HG02870 (cell line): ENCODE results near the gene FSIP1.
A peak's percentile ranks its signal among the peaks of the same experiment; 100 is the strongest.

Experiments
- ATAC-seq: cut with Tn5 transposase; IDR thresholded peaks from one replicate; pipeline ENCODE4 v1.9.1; 2021; ENCODE audit warnings: mild to moderate bottlenecking, moderate library complexity; ENCODE audit not compliant: unreplicated experiment

The FSIP1 gene

DNA sequence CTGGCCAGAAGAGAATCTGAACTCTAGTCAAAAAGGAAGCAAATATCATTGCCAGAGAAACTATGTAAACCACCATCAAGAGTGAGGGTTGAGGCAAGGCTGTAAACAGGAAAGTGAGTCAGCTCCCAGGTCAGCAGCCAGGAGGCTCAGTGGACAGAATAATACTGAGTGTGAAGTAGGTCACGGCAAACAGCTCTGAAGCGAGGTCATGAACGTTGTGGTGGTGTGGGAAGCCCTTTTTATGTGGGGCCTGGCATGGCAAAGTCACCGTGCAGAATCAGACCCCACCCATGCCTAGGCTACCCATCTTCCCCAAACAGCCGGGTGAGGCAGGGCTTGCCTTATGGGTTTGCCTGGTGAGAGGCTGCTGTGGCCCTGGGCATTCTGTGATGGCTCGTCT, 157.8 kb downstream of the FSIP1 start:
- peak; percentile 32 for ATAC-seq

DNA sequence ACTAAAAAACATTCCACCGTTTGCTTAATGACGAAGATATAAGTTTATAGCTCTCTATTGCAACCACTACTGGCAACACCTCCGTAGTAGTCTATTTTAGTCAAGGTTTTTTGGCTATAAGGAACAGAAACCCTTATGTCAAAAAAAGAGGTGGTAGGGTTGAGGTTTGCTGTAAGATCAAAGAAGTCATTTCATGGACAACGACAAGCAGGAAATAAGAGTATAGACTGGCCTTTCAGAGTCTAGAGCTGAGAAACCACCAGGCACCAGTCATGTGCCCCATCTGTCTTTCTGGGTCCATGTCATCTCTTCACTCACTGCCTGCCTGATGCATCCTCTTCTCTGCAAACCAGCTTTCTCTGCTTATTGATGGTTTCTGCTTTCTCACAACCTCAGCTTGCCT, 159.1 kb downstream of the FSIP1 start:
- ATAC-seq = peak; percentile 93

DNA sequence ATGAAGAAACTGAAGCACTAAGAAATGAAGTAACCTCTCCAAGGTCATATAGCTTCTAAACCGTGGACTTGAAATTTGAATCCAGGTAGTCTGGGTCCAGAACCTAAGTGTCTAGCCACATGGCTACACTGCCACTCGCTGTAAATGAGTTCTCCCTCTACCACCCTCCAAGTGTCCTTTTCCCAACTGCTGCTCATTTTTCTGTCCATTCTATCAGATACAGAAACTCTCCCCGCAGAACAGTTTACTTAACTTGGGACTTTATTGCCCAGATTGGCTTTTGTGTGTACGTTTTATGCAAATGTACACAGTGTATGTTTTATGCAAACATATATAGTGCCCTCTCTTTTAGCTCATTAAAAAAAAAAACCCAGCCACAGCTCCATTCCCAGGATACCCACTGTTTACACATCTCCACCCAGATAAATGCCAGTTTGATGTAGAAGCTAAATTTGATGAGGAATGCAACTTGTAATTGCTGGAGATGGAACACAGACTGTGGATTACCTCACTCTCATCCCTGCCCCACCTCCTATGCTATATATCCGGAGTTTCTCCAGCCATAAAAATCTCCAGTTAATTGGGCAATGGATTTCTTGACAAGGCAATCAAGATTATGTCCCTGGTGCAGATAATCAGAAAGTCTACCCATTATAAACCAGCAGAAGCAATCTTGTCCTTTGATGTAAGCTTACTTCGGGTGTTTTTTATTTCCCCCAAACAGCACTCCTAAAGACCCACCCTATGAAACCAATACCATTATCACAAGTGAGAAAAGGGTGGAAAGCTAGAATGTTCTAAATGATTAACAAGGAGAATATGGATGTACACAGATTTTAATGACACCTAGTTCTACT, 159.8 kb downstream of the FSIP1 start:
- no peak for ATAC-seq

DNA sequence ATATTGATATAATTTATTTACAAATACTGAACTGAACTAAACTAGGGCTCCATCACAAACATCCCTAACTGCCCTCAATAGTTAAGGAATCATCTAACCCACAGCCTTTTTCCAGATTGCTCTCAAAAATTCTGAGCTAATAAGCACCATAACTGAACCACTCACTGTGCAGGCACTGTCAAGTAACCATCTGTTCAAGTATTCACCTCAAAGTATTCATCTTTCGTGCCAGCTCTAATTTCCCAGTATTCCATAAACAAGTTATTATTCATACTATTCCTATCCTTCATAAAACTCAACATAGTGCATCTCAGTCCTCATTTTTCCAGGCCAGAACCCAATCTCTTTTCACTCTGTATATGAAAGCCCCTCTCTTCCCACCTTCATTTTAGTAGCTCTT, 160.7 kb downstream of the FSIP1 start:
- ATAC-seq = no peak

DNA sequence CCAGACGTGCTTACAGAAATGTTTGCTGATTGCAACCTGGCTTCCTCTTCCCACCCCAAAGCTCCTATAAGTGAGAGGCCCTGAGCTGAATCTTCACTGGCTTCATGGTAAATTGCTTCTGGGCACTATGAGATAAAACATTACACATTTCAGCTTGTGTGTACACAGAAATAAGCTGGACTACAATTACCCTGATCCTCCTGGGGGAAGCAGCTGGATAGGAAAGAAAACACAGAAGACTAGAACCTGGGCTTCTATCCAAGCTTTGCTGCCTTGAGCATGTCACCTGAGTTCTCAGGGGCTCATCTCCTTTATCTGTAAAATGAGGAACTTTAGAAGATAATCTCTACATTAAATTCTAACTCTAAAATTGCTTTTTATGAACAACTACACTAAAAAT, 161.4 kb downstream of the FSIP1 start:
- ATAC-seq = no peak

DNA sequence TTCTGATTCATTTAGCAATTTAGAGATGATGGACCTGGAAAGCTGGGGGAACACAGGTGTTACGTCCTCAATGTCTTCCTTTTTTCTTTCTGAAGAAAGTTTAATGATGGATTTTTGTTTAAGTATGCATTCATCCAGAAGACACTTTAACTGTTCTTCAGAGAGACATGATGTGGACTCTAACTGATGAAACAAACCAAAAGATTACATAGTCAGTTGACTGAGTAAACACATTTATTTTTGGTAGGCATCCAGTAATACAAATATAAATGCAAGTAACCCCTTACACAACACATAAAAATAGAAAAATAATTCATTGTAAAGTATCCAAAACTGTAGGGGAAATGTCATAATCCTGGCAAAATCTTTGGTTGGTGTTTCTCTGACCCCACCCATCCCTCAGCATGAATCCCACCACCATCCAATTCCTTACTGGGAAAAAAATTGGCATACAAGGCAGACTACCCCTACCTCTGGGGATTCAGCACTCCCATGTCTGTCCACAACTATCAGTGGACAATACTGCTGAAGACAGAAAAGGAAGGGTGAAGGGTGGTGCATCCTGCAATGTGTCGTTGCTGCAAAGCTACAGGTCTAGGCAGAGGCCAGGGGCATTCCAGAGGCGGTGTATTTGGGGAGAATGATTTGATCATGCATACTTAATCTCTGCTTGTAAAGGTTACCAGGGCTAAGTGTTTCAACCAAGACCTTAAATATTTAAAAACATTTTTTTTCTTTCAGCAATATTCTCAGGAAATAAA, 164.4 kb downstream of the FSIP1 start:
- no peak for ATAC-seq

DNA sequence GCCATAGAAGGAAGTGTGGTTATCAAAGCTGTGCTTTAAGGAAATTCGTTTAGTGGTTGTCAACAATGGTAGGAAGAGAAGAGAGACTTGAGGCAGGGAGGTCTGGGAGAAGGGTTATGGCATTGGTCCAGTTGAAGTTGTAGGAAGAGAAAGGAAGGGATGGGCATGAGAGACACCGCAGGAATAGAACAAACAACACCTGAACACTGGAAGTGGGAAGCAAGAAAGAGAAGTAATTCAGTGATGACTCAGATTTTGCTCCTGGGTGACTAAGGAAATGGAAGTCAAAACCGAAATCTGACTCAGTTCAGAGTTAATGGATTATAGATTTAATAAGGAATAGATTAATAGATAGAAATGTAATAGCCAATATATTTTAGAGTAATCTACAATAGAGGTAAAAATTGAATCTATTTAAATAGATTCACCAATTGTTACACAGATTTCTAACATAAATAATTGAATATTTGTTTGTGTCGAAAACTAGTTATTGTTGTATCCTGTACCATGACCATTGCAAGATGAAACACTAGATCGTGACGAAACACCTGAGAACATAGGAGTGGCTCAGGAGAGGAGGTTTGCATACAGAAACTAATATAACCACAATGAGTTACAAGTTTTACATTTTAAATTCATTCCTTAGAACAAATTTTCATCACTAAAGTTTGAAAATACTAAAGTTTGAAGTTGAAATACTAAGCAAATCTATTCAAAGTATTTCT, 165.7 kb downstream of the FSIP1 start:
- no peak for ATAC-seq

DNA sequence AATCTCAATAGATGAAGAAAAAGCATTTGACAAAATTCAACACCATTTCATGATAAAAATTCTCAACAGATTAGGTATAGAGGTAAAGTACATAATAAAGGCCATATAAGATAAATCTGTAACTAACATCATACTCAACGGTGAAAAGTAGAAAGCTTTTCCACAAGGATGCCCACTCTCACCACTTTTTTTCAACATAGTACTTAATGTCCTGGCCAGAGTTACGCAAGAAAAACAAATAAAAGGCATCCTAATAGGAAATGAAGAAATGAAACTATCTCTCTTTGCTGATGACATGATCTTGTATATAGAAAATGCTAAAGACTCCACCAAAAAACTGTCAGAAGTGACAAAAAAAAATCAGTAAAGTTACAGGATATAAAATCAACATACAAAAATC, 168.8 kb downstream of the FSIP1 start:
- ATAC-seq = no peak

DNA sequence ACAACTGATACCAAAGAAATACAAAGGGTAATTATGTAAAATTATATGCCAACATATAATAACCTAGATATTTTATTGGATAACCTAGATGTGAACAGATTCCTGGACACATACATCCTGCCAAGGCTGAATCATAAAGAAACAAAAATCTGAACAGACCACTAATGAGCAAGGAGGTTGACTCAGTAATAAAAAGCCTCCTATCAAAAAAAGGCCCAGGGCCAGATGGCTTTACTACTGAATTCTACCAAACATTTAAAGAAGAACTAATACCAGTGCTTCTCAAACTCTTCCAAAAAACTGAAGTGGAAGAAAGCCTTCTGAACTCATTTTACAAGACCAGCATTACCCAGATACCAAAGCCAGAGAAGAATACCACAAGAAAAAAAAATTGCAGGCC, 169.4 kb downstream of the FSIP1 start:
- no peak for ATAC-seq

DNA sequence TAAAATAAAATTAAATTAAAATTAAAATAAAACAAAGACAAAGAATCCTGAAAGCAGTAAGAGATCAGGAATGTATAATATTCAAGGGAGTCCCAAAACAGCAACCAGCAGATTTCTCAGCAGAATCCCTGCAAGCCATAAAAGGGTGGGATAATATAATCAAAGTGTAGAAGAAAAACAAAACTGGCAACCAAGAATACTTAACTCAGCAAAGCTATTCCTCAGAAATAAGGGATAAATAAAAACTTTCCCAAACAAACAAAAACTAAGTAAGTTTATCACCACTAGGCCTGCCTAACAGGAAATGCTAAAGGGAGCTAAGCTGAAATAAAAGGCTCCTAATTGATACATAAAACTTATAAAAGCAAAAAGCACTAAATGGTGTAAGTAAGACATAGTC, 172.0 kb downstream of the FSIP1 start:
- no peak for ATAC-seq

DNA sequence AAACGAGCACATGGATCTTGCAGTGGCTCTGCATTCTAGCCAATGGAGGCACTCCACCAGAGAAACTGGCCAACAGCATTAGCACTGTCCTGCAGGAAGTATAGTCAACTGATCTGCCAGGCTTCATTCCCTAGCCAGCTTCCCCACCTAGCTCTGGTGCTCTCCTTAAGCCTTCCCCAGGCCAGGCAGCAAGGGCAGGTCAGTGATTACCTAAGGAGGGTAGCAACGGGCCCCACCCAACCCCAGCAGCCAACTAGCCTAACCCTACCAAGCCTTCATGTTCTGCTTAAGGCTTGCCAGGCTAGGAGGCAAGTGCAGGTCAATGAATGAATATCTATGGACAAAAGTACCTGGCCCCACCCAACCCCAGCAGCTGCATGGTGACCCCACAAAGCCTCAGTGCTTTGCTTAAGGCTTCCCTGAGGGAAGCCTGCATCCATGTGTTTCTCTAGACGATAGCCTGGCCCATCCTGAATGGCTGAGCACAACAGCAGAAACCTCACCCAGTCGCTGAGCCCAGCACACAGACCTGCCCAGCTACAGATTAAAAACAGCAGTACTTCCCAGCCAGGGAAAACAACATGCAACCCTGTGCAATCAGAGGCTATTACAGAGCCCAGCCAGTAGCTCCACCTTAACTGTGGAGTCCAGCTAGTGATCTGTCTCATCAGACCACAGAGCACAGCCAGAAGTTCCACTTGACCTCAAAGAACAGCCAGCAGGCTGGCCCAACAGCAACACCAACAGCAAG, 173.3 kb downstream of the FSIP1 start:
- ATAC-seq = no peak

DNA sequence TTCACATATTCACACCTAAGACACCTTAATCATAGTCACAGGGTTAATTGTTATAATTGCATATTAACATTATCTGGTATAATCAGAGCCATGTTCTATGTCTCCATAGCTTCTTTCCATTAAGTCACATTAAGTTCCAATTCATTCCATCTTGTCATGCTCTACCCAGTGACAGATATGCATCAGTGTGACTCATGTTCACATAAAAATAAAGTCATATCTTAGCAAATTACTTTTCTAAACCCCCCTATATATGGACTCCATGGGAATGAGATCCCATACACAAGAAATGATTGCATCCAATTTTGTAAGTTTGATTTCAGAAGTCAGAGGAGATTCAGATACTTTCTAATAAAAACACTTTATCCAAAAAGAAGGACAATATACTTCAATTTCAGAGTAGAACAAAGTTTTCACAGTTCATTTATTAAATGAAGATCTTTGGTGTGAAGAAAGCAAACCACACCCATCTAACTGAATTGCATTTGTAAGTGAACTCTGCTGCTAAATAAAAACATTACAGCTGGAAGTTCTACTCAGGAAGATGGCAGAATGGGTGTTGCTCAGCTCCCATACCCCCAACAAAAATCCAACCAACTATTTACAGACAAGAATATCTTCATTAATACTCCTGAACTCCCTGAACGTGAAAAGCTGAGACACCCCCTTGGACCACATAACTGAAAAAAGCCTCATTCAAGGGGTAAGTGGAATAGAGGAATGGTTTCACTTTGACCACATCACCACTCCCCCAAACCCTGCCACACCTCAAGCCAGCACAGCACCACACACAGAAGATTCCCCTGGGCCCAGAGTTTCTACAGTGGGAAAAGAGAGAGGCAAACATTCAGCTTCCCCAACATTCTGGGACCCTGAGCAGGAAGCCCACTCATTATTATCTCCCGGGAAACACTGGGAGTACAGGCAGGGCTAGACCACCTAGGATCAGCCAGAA, 174.2 kb downstream of the FSIP1 start:
- ATAC-seq = no peak

DNA sequence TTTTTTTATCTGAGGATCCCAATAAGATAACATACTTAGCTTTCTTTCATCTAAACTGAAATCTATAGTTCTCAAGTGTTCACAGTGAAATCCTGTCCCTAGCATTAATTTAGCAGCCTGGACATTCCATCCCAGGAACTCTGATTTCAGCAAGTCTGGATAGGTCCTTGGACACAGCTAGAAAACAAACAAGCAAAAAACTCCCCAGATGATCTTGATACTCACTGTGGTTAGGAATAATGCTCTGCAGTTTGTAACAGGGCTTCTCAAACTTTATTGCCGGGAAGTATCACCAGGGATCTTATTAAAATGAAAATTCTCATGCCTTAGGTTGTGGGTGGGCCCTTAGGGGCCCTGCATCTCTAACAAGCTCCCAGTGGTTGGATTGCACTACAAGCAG, 177.5 kb downstream of the FSIP1 start:
- ATAC-seq = no peak

DNA sequence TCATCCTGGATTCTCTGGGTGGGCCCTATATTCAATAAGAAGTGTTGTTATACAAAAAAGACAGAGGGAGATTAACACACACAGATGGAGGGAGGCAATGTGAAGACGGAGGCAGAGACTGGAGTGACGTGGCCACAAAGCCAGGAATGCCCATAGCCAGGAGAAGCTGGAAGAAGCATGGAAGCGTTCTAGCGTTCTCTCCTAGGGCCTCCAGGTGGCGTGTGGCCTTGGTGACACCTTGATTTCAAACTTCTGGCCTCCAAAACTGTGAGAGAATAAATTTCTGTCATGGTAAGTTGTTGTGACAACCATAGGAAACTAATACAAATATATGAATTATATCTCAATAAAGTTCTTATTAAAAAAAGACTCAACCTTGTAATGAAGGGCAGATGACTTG, 180.5 kb downstream of the FSIP1 start:
- no peak for ATAC-seq

DNA sequence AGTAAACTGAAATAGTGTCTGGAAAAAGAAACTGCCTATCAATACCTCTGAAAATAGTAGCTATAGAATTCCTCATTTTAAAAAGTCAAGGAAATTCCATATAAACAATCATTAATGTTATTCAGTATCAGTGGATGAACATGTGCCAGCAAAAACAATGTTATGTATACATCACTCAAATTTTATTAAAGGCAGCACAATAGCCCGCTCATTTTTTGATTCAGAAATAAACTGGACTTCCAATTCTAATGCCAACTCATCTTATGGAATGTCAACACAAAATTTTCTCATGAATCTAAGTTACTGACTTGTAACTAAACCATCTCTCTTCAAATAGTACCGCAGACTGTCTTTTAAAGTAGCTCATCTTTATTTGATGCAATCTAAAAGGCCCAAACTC, 182.8 kb downstream of the FSIP1 start:
- ATAC-seq = no peak

DNA sequence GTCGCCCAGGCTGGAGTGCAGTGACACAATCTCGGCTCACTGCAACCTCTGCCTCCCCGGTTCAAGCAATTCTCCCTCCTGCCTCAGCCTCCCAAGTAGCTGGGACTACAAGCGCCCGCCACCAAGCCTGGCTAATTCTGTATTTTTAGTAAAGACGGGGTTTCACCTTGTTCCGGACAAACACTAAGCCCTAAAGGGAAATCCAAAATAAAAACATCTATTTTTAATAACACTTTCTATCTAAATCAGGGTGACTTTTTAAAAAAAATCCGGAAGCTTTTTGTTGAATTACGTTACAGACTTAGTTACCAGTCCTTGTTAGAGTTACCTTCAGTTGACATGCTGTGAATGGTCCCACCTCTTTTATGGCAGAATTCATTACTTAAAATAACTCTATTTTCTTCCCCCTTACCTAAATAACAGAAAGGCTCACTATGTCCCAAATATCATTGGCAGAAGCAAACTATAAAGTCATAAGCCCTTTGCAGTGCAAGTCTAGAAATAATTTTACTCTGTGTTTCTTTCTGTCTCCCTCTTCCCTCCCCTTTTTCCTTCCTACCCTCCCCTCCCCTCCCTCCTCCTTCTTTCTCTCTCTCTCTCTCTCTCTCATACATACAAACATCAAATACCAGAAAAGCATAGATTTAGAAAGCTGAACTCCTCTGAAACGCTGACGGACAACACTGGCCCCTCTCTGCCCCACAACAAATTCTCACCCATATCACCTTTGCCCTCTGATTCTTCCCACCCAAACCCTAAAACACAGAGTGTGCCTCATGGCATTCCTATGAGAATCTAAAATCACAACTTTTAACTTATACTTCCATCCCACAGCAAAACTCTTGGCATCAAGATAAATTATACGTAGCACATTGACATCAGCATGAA, 183.4 kb downstream of the FSIP1 start:
- no peak for ATAC-seq

DNA sequence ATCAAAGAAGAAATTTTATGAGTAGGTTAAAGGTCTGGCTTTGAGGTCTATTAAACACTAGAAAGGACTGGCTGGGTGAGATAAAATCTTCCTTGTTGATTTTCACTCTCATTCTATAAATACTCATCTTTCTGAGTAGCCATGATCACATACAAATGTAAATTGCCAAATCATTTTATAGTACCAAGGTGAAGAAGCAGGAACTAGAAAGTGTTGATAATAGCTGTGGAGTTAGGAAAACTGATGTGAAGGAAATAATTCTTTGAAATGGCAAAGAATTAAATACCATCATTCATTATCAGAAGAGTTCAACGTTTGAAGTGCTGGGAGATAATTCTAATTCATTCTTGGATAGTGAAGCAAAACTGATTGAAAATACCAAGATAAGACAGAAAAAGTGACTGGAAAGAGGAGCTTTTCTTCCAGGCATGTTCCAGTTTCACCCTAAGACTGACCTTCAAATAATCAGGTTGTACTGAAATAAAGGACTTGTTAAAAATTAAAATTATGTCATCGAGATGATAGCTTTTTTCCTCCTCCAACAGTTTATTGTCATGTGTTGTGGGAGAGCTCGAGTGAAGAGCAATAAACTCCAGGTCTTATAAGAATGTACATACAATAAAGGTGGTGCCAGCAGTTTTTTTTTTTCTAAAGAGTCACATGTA, 184.3 kb downstream of the FSIP1 start:
- no peak for ATAC-seq

DNA sequence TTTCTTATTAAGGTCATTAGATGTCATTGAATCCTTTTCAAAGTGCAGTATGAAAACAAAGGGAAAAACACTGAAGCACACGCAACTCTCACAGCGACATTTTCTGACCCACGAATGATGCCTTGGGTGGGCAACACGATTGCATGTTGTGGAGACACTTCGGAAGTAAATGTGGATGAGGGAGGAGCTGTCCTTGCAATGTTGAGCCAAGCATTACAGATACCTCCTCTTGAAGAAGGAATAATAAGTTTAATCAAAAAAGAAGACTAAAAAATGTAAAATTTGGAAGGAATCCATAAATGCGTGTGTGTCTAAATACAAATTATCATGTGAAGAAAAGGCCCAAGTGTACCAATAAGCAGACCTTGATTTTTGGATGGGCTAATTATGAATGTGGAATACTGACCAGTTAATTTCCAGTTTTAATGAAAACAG, 184.9 kb downstream of the FSIP1 start:
- no peak for ATAC-seq
